Activated naive CD8-positive, alpha-beta T cell treated with anti-CD3 and anti-CD28 coated beads, Interleukin-2, amount 50 U/mL, for 16 hours (primary cell): ENCODE measurements around the gene ODAD4.
"Not testable (repeated sequence)": the region's sequence is repeated elsewhere in the genome, so short reads cannot be mapped to it uniquely, and the experiment has no call there.

Experiments
- DNase-seq: peaks from one replicate; pipeline ENCODE4 v3.0.0-alpha.2; 2020; ENCODE audit warnings: low read depth, low spot score

Gene ODAD4

DNA sequence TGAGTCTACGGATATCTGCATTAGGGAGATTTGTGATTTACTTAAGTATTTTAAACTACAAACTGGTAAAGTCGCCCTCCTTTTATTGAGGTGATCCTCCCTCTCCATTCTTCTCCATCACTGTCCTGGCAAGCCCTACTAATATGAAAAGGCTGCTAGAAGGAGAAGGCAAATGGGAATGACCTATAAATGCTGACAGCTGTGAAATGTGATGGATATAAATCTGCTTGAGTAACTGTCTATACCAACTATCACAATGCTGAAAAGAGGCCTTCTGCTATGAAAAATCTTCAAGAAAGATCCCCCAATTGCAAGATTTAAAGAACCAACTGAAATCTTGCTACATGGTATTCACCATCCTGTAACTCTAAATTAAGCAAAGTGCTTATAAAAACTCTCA lies 71.3 kb downstream of the ODAD4 start:
- no peak for DNase-seq

DNA sequence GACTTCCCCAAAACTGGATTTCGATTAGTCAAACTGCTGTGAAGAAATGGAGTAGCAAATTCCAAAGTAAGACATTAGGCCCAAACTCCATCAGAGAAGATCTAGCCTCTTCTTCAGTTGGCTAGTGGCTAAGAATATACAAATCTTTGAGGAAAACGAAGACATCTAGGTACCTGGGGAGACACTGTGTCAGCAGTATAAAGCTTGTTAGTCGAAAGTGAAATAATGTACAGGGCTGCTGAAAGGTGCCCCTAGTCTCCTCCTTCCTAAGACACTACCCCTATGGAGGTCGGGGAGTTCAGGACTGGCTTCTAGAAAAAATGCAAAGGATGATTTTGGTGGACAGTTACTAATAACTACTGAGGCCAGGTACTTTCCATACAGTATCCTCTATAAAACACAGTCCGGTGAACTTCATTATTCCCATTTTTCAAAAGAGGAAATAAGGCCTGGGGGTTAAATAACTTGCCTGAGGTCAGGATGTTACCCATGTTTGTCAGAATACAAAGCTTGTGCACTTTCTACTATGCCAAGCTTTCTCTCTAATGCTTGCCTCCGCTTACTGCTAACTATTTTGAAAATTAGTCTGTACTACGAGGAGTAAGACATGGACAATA lies 71.9 kb downstream of the ODAD4 start:
- DNase-seq: no peak

- DNase-seq: no peak
Measured at GRCh38 chr17:42002792-42003301, 72.4 kb downstream of the ODAD4 start.

GRCh38 chr17:42005166-42005565 lies 74.7 kb downstream of the ODAD4 start:
- DNase-seq: no peak

GRCh38 chr17:42009170-42009569 lies 78.8 kb downstream of the ODAD4 start:
- no peak for DNase-seq

DNA sequence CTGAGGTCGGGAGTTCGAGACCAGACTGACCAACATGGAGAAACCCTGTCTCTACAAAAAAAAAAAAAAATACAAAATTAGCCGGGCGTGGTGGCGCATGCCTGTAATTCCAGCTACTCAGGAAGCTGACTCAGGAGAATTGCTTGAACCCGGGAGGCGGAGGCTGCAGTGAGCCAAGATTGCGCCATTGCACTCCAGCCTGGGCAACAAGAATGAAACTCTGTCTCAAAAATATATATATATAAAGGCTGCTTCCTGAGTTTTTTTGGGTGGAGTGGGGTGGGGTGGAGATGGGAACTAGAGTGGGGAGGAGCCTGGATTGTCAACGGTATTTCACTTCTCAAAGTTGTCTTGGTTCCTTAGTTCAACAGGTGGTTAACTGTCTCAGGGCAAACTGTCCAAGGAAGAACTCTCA lies 79.9 kb downstream of the ODAD4 start:
- DNase-seq: not testable (repeated sequence)

GRCh38 chr17:42010898-42011516 lies 80.6 kb downstream of the ODAD4 start:
- DNase-seq: no peak

DNA sequence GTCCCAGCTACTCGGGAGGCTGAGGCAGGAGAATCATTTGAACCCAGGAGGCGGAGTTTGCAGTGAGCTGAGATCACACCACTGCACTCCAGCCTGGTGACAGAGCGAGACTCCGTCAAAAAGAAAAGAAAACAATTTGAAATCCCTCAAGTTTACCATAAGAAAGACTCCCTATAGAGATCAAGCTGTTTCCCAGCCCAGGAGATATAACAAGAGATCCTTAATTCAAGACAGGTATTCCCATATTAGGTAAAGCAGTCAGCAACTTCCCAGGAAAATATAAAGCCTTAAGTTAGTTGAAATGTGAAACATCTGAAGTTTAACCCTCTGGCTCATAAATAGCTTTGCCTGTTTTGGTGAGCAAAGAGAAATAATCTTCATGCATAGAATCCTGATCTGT lies 81.9 kb downstream of the ODAD4 start:
- not testable (repeated sequence) for DNase-seq

DNA sequence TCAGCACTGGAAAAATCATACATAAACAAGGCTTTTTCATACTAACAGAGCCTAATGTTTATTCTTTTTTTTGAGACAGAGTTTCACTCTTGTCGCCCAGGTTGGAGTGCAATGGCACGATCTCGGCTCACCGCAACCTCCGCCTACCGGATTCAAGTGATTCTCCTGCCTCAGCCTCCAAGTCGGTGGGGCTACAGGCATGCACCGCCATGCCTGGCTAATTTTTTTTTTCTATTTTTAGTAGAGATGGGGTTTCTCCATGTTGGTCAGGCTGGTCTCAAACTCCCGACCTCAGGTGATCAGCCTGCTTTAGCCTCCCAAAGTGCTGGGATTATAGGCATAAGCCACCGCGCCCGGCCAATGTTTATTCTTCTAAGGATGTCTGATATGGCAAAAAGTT lies 83.3 kb downstream of the ODAD4 start:
- DNase-seq: not testable (repeated sequence)
